GM12873 (cell line): ENCODE results near the gene MXRA5.

Experiments
- TF ChIP-seq, protein P1 (sequence below): IDR thresholded peaks from 2 replicates; pipeline ENCODE4 v1.5.1; 2012; ENCODE audit warnings: low read depth, mild to moderate bottlenecking, moderate library complexity, low read length, control low read depth; ENCODE audit not compliant: insufficient read depth; ENCODE audit errors: missing control alignments

The MXRA5 gene, protein sequence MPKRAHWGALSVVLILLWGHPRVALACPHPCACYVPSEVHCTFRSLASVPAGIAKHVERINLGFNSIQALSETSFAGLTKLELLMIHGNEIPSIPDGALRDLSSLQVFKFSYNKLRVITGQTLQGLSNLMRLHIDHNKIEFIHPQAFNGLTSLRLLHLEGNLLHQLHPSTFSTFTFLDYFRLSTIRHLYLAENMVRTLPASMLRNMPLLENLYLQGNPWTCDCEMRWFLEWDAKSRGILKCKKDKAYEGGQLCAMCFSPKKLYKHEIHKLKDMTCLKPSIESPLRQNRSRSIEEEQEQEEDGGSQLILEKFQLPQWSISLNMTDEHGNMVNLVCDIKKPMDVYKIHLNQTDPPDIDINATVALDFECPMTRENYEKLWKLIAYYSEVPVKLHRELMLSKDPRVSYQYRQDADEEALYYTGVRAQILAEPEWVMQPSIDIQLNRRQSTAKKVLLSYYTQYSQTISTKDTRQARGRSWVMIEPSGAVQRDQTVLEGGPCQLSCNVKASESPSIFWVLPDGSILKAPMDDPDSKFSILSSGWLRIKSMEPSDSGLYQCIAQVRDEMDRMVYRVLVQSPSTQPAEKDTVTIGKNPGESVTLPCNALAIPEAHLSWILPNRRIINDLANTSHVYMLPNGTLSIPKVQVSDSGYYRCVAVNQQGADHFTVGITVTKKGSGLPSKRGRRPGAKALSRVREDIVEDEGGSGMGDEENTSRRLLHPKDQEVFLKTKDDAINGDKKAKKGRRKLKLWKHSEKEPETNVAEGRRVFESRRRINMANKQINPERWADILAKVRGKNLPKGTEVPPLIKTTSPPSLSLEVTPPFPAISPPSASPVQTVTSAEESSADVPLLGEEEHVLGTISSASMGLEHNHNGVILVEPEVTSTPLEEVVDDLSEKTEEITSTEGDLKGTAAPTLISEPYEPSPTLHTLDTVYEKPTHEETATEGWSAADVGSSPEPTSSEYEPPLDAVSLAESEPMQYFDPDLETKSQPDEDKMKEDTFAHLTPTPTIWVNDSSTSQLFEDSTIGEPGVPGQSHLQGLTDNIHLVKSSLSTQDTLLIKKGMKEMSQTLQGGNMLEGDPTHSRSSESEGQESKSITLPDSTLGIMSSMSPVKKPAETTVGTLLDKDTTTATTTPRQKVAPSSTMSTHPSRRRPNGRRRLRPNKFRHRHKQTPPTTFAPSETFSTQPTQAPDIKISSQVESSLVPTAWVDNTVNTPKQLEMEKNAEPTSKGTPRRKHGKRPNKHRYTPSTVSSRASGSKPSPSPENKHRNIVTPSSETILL (N-terminal part only)

GRCh38 chrX:3346501-3347259, at the start of gene MXRA5:
TSS of gene MXRA5 (minus strand) at chrX:3346652. CDS start at chrX:3343833, 2,819 bp downstream.
- TF ChIP-seq, protein P1, sequence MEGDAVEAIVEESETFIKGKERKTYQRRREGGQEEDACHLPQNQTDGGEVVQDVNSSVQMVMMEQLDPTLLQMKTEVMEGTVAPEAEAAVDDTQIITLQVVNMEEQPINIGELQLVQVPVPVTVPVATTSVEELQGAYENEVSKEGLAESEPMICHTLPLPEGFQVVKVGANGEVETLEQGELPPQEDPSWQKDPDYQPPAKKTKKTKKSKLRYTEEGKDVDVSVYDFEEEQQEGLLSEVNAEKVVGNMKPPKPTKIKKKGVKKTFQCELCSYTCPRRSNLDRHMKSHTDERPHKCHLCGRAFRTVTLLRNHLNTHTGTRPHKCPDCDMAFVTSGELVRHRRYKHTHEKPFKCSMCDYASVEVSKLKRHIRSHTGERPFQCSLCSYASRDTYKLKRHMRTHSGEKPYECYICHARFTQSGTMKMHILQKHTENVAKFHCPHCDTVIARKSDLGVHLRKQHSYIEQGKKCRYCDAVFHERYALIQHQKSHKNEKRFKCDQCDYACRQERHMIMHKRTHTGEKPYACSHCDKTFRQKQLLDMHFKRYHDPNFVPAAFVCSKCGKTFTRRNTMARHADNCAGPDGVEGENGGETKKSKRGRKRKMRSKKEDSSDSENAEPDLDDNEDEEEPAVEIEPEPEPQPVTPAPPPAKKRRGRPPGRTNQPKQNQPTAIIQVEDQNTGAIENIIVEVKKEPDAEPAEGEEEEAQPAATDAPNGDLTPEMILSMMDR = no peak

DNA sequence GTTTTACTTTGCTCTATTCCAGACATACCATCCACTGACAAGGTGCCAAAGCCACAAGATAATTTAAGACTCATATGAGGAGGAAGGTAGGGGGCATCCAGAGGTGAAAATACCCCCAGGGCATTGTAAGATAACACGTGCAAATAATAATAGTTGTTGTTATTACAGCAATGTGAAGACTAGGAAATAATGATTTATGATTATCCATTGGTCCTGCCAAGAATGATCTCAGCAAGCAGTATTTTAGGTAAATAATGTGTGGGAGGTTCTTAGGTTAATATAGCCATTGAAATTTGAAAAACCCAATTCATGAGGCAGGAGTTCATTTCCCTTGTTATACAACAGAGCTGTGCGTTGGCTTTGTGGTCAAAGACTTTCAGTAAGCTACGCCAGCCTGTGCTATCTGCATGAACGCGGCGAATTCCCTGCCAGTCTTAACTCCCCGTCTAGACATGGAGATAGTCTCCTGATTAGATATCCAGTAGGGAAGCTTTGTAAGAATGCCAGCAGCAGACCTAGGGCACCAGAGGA, 47.2 kb upstream of the MXRA5 start:
- TF ChIP-seq, protein P1 = no peak

DNA sequence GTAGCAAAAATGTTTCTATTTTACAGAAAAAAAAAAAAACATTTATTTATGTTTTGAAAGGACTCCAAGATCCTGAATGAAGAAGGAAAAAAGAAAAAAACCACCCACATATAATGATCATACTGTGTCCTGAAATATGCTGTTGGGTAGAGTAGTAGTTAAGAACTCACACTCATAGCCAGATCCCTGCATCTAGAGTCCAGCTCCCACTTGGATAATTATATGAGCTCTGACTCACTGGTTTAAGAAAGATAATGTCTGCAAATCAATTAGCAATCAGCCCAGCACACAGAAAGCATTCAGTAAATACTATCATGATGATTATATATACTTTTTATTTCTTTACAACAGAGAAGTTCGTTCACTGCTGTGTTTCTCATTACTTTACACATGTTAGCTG, 46.7 kb upstream of the MXRA5 start:
- TF ChIP-seq, protein P1 = no peak

DNA sequence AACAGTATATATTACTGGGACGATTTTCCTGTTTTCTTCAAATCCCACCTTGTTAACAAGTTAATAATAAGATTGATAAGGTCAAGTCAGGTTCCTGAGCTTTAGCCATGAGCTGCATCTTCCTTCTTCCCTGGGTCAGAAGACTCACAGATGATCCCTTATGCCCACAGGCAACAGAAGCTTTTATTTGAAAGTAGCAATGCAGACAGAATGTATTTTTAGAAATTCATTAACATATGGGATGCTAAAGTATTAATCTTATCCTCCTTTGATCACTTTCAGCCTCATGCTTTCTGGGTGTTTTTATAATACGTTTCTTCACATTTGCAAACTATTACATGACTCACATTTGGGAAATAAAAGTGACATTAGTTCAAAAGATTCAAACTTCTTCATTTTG, 42.0 kb upstream of the MXRA5 start:
- TF ChIP-seq, protein P1 = no peak

- TF ChIP-seq, protein P1 = no peak
These were observed 37.9 kb upstream of the MXRA5 start for GRCh38 chrX:3384327-3384726.

- TF ChIP-seq, protein P1 = no peak
These were observed 34.2 kb upstream of the MXRA5 start for GRCh38 chrX:3380603-3381002.
